ENCODE data around the gene ABTB2. TPM values are rescaled to one million over a fixed set of nuclear protein-coding genes. Genes with fewer than 3 reads are reported as not detected.

The ABTB2 gene
- total and polyA plus RNA-seq, 10 of the 15 experiments (the other 5 are each of a cell fraction or from before 2014, with no cell fraction given) = 0.13 to 2.1 (median 0.72) TPM

DNA sequence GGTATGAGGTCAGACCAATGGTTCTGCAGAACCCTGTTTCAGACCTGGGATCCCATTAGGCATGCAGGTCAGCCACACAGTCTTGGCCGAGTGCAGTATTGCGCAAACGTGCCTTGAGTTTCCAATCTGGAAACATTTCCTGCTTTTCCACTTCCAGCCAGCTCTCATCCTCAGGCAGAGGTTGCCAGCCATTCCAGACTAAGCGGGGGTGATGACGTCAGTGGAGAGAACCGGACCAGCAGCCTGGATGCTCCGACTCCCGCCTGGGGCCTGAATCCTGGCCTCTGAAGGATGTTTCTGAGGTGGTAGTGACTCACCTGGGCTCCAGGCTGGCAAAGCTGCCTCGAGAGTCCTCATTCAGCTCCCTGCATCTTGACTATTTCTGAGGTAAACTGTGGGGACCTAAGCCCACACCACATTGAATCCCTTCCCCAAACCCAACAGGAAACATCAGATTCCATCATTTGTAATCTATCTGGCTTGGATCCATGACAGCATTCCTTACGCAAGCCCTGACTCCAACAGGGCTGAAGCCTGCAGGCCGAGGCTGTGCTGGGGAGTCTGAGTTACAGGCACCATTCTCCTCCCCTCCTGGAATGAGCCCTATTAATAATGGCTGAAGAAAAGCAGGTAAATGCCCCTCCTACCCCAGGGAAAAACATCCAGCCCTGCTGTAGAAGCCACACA is 83.0 kb downstream of the ABTB2 start:
- WGBS (ENCODE audit: insufficient coverage, insufficient replicate concordance, low lambda C conversion rate, missing lambda C conversion rate) = 79% methylated on average over 11 of the region's 11 CpGs
- Histone ChIP-seq H3K79me2 (ENCODE audit: control insufficient read depth, insufficient read depth, low read length) (no peaks in the 10 kb centered on the region), H2AFZ (ENCODE audit: control insufficient read depth, low read depth, low read length) (no peak overlapping the region), H3K9me3 (replicated peaks; ENCODE audit: control insufficient read depth, insufficient read depth, low read length) (no peaks in the 10 kb centered on the region), H3K27ac (ENCODE audit: control insufficient read depth, insufficient read depth) (no peak overlapping the region), H3K4me3 (no peak overlapping the region), H3K9ac (ENCODE audit: control insufficient read depth, insufficient read depth, low read length) (no peak overlapping the region), H3K36me3 (ENCODE audit: control insufficient read depth in 2 of 2, insufficient read depth in 2 of 2, low read length in 1 of 2) (no peaks in the 10 kb centered on the region), H4K20me1 (ENCODE audit: control insufficient read depth, insufficient read depth) (0 out of 2 replicates have a peak, but pooled peaks cover 3% of the 10 kb centered on the region), H3K27me3 (replicated peaks in 1 of 2; ENCODE audit: control insufficient read depth in 2 of 2, insufficient read depth in 2 of 2, low read length in 1 of 2) (no peaks in the 10 kb centered on the region), H3K4me2 (ENCODE audit: control insufficient read depth, insufficient read depth) (no peak overlapping the region), H3K4me1 (ENCODE audit: control insufficient read depth, insufficient read depth, low read length) (peaks cover 6% of the 10 kb centered on the region)
- POLR2A ChIA-PET = interaction anchor here (0.6 kb wide), 1 partner anchor 14 kb away, joined by 3 read pairs; no protein-coding TSS in a partner anchor
- in situ Hi-C loops (cut with MboI) (no loop called here), intact Hi-C loops (cut with micrococcal nuclease; ENCODE audit: unreplicated experiment) (no loop called here)
- no TSS peak for BruUV-seq (replicated peaks)
- TF ChIP-seq MEF2A (IDR thresholded peaks at IDR 0.05; ENCODE audit: insufficient read depth, low read depth, low read length) (no peak), ZNF207 (IDR thresholded peaks at IDR 0.05; ENCODE audit: borderline replicate concordance) (no peak), ZNF384 (IDR thresholded peaks at IDR 0.05; ENCODE audit: borderline replicate concordance, low read depth, low read length) (no peak), ZBTB4 (CRISPR knock-in tag; IDR thresholded peaks at IDR 0.05) (no peak), IRF5 (IDR thresholded peaks at IDR 0.05; ENCODE audit: borderline replicate concordance) (no peak), IRF4 (IDR thresholded peaks at IDR 0.05; ENCODE audit: low read depth, low read length) (no peak), ZNF274 (IDR thresholded peaks at IDR 0.05; ENCODE audit: insufficient read depth, insufficient read length) (no peak)
- RAD21 ChIA-PET (ENCODE audit: unreplicated experiment) = no interaction called here
- DNase-seq (ENCODE audit: low read depth, low spot score) (no peak), ATAC-seq (no peak), FAIRE-seq (no peak)
- SMC1A ChIA-PET (ENCODE audit: uncharacterized antibody, unreplicated experiment) = no interaction called here
- CTCF ChIA-PET = no interaction called here
